Endometrium (tissue), 2 donors: ENCODE data around the gene ALDH18A1.
"Not testable (repeated sequence)": the region's sequence is repeated elsewhere in the genome, so short reads cannot be mapped to it uniquely, and the experiment has no call there.

Source experiments
- FAIRE-seq: peaks from 2 replicates; lab custom pipeline; 2012; peaks lifted over from hg19 to GRCh38; lab: Jason Lieb, UNC
- donor health status: control.
- donor health status: control.

The ALDH18A1 gene

DNA sequence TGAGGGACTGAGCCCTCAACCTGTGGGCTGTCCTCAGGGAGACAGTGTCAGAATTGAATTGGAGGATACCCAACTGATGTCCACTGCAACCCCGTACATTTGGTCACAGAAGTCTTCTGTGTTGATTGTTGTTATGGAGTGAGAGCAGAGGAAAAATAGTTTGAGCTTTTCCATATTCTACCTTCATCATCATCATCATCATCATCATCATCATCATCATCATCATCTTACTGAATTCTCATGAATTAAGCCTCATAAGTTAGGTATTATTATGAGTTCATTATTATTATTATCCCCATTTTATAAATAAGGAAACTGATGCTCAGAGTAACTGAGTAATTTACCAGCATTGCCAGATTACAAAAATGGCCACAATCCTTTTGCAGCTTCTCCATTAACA is 8.4 kb downstream of the ALDH18A1 start:
- FAIRE-seq, result no peak

DNA sequence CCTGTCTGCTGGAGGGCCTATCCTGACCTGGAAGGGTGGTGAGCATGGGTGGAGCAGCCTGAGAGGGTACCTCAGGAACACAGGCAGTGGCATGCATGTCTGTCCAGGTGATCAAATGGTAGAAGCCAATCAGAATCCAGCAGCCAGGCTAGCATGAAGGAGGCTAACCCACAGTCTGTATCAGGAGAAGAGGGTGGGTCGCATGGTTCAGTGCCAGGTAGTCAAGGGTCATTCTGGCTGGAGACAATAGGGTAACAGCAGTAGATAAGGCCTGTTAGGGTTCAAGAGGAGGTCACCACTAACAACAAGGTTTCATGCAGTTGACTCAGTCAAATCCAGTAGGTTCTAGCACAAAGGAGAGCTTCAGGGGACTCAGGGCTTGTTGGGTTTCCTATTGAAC is 10.4 kb downstream of the ALDH18A1 start:
- no peak for FAIRE-seq

DNA sequence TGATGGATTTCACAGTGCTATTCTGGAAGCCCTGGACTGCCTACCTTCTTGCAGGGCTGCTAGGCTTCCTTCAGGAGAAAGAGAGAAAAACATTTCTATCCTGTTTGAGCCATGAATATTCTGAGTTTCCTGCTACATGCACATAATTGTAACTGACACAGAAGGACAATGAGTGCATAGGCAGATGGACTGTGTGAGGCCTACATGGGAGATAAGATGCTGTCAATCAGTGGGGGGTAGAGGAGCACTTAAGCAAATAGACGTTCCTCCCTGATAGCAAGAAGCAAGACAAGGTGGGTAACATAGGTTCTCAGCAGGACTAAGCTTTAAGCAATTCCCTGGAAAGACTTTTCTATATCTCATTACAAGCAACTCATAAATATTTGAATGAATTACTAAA is 11.6 kb downstream of the ALDH18A1 start:
- no peak for FAIRE-seq

DNA sequence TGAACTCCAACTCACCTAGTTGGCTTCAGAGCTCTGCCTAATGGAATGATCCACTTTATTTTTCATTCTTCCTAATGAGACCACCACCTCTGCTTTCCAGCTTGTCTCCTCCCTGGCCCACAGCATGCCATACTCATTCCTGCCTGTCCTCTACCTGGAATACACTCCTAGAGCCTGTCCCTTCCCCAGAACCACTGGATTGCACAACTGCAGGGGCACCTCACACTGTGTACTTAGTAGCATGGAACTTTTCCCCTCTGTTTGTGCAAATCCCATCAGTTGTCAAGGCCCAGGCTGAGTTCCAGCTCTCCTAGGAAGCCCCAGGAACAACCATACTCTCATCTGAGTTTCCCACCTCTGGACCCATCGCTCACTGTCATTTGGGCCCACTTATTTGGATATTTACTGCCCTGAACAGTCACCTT is 15.6 kb downstream of the ALDH18A1 start:
- no peak for FAIRE-seq

DNA sequence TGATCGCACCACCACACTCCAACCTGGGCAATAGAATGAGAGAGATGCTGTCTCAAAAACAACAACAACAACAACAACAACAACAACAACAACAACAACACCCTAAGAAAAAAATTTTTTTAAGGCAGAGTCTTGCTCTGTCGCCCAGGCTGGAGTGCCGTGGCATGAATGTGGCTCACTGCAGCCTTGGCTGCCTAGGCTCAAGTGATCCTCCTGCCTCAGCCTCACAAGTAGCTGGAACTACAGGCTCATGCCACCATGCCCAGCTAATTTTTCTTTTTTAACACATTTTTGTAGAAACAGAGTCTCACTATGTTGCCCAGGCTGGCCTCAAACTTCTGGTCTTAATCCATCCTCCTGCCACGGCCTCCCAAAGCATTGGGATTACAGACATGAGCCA is 18.6 kb downstream of the ALDH18A1 start:
- FAIRE-seq, result no peak

DNA sequence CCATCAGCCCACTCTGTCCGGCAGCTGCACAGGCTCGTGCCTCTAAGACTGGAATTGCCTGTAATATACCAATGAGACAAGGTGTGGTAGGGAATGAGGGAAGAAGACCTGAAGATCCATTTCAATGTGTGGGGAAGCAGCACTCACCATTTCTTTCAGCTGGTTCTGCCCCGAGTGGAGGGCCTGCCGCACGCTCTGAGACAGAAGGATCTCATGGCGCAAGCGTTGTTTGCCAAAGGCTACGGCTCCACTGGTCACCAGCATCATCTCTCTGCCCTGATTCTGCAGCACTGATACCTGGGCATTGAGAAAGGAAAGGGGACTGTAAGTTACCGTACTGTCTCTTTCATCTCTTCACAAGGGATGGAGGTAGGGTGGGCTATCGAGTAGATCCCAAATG is 19.4 kb downstream of the ALDH18A1 start:
- FAIRE-seq, result no peak

DNA sequence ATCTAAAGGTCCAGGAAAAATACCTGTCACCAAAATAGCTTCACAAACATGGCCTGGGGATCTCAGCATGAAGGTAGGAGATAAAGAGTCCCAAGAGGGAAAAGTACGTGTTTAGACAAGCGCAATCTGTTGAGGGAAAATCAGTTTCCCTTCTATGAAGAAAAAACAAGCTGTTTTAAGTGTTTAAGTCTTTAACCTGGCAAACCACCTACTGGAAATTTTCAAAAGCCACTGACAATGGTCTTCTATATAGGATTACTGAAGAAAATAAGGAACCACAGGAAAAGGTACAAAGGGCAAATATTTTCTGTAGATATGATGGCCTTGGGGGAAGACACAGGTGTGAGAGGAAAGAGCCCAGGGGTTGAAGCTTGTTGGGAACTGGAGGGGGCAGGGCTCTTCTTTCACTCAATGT is 21.2 kb downstream of the ALDH18A1 start:
- no peak for FAIRE-seq

DNA sequence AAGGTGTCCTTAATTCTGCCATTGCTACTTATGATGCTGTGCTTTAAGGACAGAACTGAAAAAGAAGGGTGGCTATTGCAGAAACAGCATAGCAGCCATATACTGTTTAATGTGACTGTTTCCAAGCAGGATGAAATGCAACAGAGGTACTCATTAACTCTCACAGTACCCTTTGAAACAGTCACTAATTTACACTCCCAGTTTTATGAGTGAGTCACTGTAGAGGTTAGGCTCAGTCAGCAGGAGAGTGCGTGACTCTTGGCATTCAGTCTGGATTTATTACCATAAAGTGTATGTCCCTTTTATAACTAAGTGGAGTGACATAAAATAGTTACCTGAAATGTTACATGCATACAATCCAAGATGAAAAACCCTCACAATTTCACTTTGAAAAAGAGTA is 27.7 kb downstream of the ALDH18A1 start:
- FAIRE-seq, result no peak

DNA sequence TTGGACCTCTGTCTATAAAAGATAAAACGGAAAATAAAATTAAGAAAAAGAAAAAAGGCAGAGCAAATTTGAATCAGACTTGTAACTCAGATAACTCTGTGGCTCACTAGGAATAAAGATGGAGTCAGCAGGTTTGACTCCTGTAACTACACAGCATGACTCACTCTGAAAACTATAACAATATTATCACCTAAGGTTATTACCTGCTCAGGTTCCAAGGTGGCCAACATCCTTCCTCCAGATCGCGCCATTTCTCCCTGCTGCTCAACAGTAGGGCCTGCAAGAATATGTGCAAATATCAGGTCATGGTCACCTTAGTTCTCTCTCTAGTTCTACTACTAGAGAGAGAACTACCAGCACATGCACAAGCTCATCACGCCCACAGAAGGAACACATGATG is 30.0 kb downstream of the ALDH18A1 start:
- FAIRE-seq, result no peak

DNA sequence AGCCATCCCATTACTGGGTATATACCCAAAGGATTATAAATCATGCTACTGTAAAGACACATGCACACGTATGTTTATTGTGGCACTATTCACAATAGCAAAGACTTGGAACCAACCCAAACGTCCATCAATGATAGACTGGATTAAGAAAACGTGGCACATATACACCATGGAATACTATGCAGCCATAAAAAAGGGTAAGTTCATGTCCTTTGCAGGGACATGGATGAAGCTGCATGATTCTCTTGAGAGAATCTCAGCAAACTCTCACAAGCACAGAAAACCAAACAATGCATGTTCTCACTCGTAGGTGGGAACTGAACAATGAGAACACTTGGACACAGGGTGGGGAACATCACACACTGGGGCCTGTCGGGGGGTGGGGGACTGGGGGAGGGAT is 36.1 kb downstream of the ALDH18A1 start:
- not testable (repeated sequence) for FAIRE-seq

DNA sequence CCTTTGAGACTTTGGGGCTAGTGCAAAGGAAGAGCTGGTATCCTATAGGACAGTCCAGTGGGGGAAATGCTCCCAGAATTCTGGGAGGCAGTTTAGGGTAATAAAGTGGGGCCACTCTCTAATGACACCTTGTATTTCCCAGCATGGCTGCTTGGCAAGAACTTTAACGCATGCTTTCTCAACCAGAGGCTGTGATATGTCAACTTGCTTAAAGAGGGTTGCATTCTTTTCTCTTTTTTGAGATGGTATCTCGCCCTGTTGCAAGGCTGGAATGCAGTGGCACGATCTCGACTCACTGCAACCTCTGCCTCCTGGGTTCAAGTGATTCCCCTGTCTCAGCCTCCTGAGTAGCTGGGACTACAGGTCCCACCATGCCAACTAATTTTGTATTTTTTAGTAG is 38.4 kb downstream of the ALDH18A1 start:
- FAIRE-seq, result no peak

DNA sequence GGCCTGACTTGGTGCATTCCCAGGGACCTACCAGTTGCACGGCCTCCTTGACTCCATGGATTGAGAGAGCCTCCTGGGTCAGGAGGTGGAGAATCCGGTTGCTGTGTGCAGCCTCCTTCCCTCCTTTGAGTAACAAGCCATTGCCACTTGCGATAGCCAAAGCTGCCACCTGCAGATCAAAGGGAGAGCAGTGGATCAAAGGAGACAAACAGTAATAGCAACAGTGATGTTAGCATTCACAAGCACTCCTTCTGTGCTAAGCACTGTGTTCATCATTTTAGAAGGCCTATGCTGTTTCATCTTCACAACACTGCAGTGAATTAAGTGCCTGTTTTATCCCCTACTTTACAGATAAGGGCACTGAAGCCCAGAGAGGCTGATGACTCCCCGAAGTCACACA is 40.1 kb downstream of the ALDH18A1 start:
- no peak for FAIRE-seq

DNA sequence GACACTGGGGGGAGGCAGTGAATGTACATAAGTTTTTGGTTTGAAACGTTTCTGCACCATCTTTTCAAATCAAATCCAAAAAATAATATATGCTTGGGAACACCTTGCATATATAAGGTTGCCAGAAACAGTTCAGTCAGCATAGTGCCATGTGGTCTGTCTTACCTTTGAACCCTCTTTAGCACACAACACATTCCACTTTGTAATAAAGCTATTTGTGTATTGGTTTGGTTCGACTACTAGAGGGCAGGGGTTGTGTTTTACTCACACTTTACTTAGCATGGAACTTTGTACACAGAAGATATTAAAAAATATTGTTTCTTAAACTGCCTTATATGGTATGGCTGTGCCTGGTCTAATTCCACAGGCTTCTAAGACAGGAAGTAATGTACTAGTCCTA is 43.2 kb downstream of the ALDH18A1 start:
- FAIRE-seq, result no peak

DNA sequence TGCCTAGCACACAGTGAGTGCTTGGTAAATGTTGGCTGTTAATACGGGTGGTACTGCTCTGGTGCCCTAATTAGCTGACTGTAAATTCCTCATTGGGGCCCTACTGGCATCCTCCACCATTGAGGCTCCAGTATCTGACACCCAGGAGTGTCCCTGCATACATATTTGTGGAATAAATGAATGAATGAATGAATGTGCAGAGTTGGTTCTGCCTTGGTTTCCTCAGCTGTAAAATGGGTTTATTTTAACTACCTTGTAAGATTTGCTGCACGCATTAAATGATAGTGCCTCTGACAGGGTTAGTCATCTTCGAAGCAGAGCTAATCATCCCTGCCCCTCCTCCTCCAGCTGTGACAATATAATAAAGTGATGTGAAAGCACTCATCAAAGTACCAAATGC is 45.8 kb downstream of the ALDH18A1 start:
- FAIRE-seq, result no peak

DNA sequence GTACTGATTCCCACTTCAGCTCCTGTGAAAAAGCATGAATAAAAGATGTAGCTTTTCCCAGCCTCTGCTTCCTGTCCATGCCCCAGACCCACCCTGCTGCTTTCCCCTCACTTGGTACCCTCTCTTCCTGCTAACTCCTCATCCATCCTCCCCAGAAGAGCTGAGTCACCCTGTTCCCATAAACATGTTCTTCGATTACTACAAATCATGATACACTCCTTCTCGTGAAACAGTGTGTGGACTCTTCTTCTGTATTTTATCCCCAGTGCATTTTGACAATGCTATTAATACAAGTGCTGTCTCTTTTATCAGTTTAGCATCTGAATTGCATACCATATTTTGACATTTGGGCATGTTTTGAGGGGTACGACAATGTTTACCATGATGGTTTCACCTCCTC is 49.6 kb downstream of the ALDH18A1 start:
- FAIRE-seq, result no peak

DNA sequence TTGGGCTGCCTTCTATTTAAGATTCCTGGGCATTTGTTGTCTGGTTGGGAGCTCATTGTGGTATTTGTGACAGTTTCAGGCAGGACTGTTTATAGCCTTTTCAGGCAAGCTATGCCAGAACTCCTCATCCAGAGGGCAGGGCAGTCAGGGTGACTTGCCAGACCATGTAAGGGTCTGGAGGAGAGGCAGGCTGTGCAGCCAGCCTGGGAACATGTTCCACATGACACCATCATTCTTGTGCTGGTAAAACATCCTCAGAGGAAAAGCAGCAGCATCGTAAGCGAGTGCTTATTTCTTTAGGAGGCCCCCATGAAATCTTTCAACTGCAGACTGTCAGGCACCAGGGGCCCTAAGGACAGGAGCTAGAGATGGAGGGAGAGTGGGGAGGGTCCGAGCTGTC is 51.3 kb downstream of the ALDH18A1 start:
- FAIRE-seq, result no peak

DNA sequence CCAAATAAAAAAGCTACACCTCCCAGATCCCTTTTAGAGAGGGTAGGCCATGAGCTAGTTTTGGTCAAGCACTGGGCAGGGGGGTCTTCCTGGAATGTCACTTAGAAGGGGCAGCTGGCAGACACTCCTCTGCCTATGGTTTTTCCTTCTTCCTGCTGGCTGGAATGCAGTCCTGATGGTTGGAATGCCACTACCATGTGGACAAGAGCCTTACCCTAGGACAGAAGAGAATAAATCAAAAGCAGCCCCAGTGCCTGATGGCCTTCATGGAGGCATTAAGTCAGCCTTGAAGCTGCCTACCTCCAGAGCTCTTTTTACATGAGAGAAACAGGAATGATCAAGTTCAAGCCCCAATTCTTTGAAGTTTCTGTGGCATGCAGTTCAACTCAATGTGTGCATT is 51.9 kb downstream of the ALDH18A1 start:
- no peak for FAIRE-seq

DNA sequence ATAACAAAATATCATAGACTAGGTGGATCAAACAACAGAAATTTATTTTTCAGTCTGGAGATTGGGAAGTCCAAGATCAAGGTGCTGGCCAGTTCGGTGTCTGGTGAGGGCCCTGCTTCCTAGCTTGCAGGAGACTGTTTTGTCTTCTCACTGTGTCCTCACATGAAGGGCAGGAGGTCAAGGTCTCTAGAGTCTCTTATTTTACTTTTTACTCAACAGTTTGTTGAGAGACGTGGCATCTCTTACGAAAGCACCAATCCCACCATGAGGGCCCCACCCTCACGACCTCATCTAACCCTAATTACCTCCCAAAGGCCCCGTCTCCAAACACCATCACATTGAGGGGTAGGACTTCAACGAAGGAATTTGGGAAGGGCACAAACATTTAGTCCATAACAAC is 54.1 kb downstream of the ALDH18A1 start:
- no peak for FAIRE-seq

DNA sequence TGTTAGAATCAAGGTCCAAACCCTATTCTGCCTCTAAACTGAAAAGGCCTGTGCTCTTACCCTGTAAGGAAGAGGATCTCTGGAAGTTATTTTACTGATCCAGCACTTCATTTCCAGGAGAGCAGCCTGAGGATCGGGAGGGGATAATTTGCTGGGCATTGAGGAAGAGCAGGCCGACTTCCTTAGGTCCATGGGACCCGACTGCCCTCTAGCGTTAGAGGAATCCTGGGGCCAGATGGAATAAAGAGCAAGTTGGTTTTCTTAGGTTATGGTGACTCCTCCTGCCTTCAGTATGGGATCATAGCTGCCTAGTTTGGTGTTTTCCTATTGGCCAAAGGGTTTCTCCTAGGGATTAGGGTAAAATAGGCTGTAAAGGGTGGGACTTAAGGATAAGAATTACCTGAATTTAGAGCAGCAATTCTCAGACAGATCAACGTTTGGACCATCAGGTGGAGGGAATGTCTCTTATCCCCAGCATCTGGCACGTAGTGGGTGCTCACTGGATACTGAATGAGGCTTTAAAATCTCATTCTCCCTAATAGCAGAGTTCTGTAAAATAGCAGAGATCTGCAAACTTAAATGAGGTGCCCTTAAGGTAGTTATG is 55.3 kb downstream of the ALDH18A1 start:
- peak; percentile 72 for FAIRE-seq

DNA sequence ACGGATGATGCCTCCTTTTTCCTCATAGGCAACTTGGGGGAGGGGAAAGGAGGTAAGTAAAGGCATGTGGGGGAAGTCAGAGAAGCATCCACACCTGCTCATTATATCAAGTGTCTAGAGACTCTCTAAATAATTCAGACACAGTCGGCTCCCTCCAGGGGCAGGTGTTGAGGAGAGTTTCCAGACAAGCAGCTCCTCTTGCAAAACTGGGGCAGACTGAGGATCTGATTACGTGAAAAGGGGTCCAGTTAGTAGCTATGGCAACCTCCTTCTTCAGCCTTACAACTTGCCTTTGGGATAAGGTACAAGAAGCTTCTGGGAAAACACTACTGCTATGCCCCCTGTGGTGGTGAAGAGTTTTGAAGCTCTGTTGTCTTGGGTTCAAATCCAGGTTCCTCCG is 56.4 kb downstream of the ALDH18A1 start:
- FAIRE-seq, result no peak

DNA sequence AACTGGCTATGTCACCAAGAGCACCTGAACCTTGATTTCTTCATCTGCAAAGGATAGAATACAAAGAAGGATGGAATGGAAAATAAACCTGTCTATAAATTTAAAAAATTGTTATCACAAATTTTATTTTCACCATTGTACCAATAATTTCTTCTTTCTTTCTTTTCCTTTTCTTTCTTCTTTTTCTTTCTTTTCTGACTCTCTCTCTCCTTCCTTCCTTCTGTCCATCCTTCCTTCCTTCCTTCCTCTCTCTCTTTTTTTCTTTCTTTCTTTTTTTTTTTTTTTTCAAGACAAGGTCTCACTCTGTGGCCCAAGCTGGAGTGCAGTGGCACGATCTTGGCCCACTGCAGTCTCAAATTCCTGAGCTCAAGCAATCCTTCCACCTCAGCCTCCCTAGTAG is 58.7 kb downstream of the ALDH18A1 start:
- FAIRE-seq, result no peak

DNA sequence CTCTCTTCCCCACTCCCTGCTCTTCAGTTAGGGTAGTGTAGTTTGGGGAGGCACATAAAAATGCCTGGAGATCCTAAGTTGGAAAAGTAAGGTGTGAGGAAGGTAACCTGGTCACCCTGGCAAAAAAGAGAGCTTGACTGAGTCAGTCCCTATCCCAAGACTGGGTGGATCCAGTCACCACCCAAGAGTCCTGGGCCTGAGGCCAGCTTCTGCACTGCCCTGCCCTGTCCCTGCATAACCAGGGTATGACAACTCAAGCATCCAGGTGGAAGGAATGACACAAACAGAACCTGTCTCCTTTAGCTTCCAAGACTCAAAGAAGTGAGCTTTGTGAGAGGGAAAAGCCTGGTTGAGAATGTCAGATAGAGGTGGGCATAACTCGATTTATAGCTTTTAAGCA is 68.5 kb downstream of the ALDH18A1 start:
- FAIRE-seq, result no peak

DNA sequence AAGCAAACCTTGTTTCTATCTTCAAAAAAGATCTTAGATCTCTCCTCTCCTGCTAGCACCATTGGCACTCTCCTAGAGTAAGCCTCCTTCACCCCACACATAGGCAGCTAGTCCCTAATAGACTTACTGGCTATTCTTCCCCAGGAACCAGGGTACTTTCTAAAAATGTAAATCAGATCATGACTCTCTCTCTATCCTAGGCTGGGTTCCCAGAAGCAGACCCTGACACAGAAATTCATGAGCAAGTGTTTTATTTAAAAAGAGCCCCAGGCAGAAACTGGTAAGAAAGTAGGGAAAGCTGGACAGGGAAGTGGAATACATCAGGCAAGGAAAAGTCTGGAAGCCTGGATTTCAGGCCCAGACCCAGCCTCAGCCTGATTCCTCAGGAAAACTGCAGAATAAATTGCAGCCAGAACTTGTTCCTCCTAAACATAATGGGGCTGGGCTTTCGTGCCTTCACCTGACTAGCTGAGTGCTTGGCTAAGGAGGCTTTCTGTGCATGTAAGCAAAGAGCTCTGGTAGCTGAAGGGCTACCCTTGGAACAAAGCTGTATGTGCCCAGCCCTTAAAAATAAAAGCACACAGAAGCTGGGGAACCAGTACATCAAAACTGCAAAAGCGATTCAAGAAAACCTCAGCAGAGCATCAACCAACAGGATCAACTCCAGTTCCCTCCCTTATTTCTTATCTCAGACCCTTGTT is 76.5 kb downstream of the ALDH18A1 start:
- no peak for FAIRE-seq

DNA sequence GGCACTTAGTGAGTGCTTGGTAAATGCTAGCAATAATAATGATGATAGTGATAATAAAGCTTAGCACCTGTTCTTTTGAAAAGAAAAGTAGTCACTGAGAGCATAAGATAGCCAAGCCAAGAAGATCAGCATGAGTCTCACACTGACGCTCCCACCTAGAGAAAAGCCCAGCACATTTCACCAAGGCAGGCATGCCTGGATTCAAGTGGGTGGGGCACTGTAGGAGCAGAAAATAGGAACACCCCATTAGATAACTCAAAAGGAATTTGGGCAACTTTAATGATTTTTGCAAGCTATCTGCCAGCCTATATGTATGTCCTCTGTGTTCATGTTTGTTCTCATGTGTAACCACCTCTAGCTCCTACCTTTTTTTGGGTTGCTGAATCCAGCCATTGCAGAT is 77.2 kb downstream of the ALDH18A1 start:
- no peak for FAIRE-seq
